ENCODE data around the gene LOXHD1. TPM values are rescaled to one million over a fixed set of nuclear protein-coding genes. Genes with fewer than 3 reads are reported as not detected.

The LOXHD1 gene, protein sequence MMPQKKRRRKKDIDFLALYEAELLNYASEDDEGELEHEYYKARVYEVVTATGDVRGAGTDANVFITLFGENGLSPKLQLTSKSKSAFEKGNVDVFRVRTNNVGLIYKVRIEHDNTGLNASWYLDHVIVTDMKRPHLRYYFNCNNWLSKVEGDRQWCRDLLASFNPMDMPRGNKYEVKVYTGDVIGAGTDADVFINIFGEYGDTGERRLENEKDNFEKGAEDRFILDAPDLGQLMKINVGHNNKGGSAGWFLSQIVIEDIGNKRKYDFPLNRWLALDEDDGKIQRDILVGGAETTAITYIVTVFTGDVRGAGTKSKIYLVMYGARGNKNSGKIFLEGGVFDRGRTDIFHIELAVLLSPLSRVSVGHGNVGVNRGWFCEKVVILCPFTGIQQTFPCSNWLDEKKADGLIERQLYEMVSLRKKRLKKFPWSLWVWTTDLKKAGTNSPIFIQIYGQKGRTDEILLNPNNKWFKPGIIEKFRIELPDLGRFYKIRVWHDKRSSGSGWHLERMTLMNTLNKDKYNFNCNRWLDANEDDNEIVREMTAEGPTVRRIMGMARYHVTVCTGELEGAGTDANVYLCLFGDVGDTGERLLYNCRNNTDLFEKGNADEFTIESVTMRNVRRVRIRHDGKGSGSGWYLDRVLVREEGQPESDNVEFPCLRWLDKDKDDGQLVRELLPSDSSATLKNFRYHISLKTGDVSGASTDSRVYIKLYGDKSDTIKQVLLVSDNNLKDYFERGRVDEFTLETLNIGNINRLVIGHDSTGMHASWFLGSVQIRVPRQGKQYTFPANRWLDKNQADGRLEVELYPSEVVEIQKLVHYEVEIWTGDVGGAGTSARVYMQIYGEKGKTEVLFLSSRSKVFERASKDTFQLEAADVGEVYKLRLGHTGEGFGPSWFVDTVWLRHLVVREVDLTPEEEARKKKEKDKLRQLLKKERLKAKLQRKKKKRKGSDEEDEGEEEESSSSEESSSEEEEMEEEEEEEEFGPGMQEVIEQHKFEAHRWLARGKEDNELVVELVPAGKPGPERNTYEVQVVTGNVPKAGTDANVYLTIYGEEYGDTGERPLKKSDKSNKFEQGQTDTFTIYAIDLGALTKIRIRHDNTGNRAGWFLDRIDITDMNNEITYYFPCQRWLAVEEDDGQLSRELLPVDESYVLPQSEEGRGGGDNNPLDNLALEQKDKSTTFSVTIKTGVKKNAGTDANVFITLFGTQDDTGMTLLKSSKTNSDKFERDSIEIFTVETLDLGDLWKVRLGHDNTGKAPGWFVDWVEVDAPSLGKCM (N-terminal part only)
- under 1 TPM; 0.12 to 0.14 TPM for total RNA-seq

GRCh38 chr18:46657115-46657955 lies at the start of gene LOXHD1:
Gene LOXHD1, minus strand, starts transcription at chr18:46657220. Its CDS starts 187 bp downstream, at chr18:46657033.
- Mint-ChIP-seq H3K27me3 (no peaks in the 10 kb centered on the region), H3K4me1 (no peaks in the 10 kb centered on the region), H3K9me3 (no peaks in the 10 kb centered on the region), H3K36me3 (no peaks in the 10 kb centered on the region), H3K4me3 (no peak within 1 kb of the TSS), H3K27ac (no peak within 1 kb of the TSS)
- DNase-seq = no peak

GRCh38 chr18:46705521-46705920 lies 48.5 kb upstream of the LOXHD1 start:
- H3K27me3 Mint-ChIP-seq = no peaks in the 10 kb centered on the region
- DNase-seq = no peak
- H3K4me3 Mint-ChIP-seq = no peak overlapping the region
- no peaks in the 10 kb centered on the region for H3K36me3 Mint-ChIP-seq
- no peaks in the 10 kb centered on the region for H3K9me3 Mint-ChIP-seq
- no peaks in the 10 kb centered on the region for H3K4me1 Mint-ChIP-seq
- no peak overlapping the region for H3K27ac Mint-ChIP-seq

DNA sequence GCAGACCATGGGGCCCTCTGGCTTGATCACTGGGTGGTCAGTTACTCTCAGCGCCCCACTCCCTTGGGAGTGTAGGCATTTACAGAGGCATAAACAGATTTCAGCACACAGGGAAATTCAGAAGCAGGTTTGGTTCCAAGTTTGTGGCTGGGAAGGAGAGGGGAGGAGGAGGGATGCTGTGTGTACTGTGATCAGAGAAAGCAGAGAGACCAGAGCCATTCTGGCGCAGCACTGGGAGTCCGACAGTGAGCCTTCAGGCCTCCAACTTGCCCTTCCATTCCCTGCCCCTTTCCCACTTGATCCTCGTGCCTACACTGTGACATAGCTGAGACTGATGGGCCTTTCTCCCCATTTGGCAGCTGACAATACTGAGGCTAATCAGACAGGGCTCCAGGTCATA lies 47.8 kb upstream of the LOXHD1 start:
- H3K27me3 Mint-ChIP-seq = no peaks in the 10 kb centered on the region
- no peaks in the 10 kb centered on the region for H3K4me1 Mint-ChIP-seq
- no peak overlapping the region for H3K4me3 Mint-ChIP-seq
- no peaks in the 10 kb centered on the region for H3K36me3 Mint-ChIP-seq
- no peak for DNase-seq
- no peaks in the 10 kb centered on the region for H3K9me3 Mint-ChIP-seq
- H3K27ac Mint-ChIP-seq = no peak overlapping the region

DNA sequence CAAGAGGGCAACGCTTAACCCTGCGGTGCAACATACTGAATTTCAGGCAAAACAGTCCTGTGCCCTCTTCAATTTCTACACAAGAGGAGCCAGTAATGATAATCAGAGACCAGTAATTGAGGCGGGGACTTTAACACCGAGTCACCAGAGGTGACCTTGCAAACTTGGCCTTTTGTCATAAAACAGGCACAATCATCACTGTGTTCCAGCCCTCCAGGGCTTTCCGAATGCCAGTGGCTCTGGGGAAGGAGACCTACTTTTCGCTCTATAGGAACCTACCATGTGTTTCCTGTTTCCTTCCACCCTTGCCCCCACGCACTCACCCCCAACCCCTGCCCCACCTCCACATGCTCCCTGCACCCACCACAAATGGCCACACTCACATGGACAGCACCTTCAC lies 47.2 kb upstream of the LOXHD1 start:
- Mint-ChIP-seq H3K27ac (no peak overlapping the region), H3K36me3 (no peaks in the 10 kb centered on the region), H3K9me3 (no peaks in the 10 kb centered on the region), H3K4me1 (no peaks in the 10 kb centered on the region), H3K27me3 (no peaks in the 10 kb centered on the region), H3K4me3 (no peak overlapping the region)
- DNase-seq = no peak

DNA sequence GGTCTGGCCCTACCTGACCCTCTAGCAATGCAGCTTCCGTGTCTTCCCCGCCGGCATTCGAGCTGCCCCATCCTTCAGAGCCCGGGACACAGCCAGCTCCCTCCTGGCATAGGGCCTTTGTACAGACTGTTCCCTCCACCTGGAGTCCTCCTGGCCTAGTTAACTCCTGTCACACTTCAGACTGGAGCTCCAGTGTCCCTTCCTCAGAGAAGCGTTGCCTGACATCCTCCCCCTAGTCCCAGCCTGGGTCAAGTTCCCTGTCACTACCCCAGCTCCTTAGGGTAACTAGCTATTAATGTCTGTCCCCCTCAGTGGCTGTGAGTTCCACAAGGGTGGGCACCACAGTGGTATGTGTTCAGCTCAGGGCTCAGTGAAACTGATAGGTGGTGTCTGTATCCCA lies 45.5 kb upstream of the LOXHD1 start:
- peaks cover 5% of the 10 kb centered on the region for H3K9me3 Mint-ChIP-seq
- no peaks in the 10 kb centered on the region for H3K36me3 Mint-ChIP-seq
- H3K27me3 Mint-ChIP-seq = no peaks in the 10 kb centered on the region
- no peaks in the 10 kb centered on the region for H3K4me1 Mint-ChIP-seq
- H3K4me3 Mint-ChIP-seq = no peak overlapping the region
- no peak overlapping the region for H3K27ac Mint-ChIP-seq
- no peak for DNase-seq

- H3K4me3 Mint-ChIP-seq = no peak overlapping the region
- H3K27me3 Mint-ChIP-seq = peaks cover 3% of the 10 kb centered on the region
- DNase-seq = no peak
- H3K27ac Mint-ChIP-seq = no peak overlapping the region
- H3K9me3 Mint-ChIP-seq = peaks cover 5% of the 10 kb centered on the region
- H3K36me3 Mint-ChIP-seq = no peaks in the 10 kb centered on the region
- H3K4me1 Mint-ChIP-seq = no peaks in the 10 kb centered on the region
Observed at GRCh38 chr18:46700066-46700824, 43.2 kb upstream of the LOXHD1 start.

GRCh38 chr18:46696702-46697101 lies 39.7 kb upstream of the LOXHD1 start:
- peaks cover 5% of the 10 kb centered on the region for H3K9me3 Mint-ChIP-seq
- peaks cover 3% of the 10 kb centered on the region for H3K27me3 Mint-ChIP-seq
- H3K4me1 Mint-ChIP-seq = no peaks in the 10 kb centered on the region
- no peak overlapping the region for H3K4me3 Mint-ChIP-seq
- H3K36me3 Mint-ChIP-seq = no peaks in the 10 kb centered on the region
- DNase-seq = no peak
- H3K27ac Mint-ChIP-seq = no peak overlapping the region

DNA sequence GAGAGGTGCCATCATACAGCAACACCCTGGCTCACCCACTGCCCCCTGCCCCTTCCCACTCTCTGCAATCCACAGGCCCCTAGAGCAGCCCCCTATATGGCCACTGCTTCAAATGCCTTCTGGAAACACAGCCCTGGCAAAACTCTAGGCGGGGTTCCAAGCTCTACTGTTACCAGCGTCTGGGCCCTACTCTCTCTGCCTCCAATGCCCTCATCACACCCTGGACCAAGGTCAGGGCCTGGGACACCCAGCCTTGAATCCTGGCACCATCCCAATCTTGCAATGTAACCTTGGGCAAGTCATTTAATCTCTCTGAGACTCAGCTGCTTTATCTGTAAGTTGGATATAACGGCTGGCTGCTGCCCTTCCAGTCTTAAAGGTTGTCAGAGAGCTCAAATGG lies 39.2 kb upstream of the LOXHD1 start:
- no peak overlapping the region for H3K4me3 Mint-ChIP-seq
- no peaks in the 10 kb centered on the region for H3K4me1 Mint-ChIP-seq
- peaks cover 5% of the 10 kb centered on the region for H3K9me3 Mint-ChIP-seq
- no peak overlapping the region for H3K27ac Mint-ChIP-seq
- DNase-seq = no peak
- peaks cover 3% of the 10 kb centered on the region for H3K27me3 Mint-ChIP-seq
- H3K36me3 Mint-ChIP-seq = no peaks in the 10 kb centered on the region

DNA sequence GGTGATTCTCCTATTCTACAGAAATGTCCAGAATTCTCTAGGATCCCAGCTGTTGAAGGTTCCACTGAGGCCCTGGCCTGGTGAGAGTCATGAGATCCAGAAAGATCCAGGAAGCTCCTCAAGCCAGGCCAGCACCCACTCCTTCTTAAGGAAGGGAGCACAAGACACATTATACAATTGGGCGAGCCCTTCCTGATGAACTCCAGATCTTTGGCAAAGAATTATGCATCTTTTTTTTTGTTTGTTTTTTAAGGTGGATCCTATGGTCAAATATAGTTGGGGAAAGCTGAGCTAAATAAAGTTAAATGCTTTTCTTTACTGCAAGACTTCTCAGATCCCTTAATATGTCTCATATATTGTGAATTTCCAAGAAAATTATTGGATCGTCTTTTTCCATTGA lies 37.0 kb upstream of the LOXHD1 start:
- Mint-ChIP-seq H3K36me3 (no peaks in the 10 kb centered on the region), H3K9me3 (peaks cover 5% of the 10 kb centered on the region), H3K27ac (no peak overlapping the region), H3K27me3 (peaks cover 3% of the 10 kb centered on the region), H3K4me3 (no peak overlapping the region), H3K4me1 (no peaks in the 10 kb centered on the region)
- DNase-seq = no peak

- DNase-seq = no peak
- Mint-ChIP-seq H3K27me3 (no peaks in the 10 kb centered on the region), H3K4me3 (no peak overlapping the region), H3K9me3 (no peaks in the 10 kb centered on the region), H3K27ac (no peak overlapping the region), H3K4me1 (no peaks in the 10 kb centered on the region), H3K36me3 (no peaks in the 10 kb centered on the region)
Observed at GRCh38 chr18:46688853-46689525, 32.0 kb upstream of the LOXHD1 start.

DNA sequence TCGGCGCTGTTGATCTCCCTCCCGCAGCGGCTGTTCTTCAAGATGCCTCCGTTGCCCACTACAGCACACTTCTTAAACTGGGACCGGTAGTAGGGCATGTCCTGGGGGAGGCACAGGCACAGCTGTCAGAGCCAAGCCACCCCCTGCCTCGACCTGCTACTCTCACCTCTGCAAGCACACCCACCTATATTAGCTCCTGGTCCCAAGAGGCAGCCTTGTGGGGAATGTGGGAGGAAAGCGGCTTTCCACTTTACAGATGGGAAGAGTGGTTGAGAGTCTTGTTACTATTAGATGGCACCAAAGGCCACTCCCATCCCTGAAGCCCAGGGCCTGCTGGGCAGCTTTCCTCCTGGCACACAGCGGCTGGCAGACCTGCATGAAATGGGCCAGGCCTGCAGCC lies 29.2 kb upstream of the LOXHD1 start:
- Mint-ChIP-seq H3K4me3 (no peak overlapping the region), H3K27ac (no peak overlapping the region), H3K27me3 (no peaks in the 10 kb centered on the region), H3K4me1 (no peaks in the 10 kb centered on the region), H3K36me3 (no peaks in the 10 kb centered on the region), H3K9me3 (no peaks in the 10 kb centered on the region)
- no peak for DNase-seq

DNA sequence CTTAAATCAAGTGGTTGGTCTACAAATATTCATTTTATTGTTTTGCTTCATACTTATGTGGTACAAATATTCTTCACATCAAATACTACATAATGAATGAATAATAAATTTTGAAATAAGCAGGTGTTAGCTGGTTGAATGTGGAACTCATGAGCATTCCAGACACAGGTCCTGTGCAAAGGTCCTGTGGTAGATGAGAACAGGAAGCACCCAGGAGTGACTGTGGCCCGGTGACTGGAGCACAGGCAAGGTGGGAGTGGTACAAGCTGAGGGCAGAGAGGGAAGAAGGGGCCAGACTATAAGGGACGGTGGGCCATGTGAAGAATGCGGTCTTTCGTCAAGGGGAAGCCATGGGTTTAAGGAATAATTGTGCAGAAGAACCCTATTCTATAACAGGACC lies 26.2 kb upstream of the LOXHD1 start:
- H3K27me3 Mint-ChIP-seq = no peaks in the 10 kb centered on the region
- no peak for DNase-seq
- H3K4me1 Mint-ChIP-seq = no peaks in the 10 kb centered on the region
- no peaks in the 10 kb centered on the region for H3K36me3 Mint-ChIP-seq
- H3K27ac Mint-ChIP-seq = no peak overlapping the region
- H3K4me3 Mint-ChIP-seq = no peak overlapping the region
- no peaks in the 10 kb centered on the region for H3K9me3 Mint-ChIP-seq
